NCI-H1092 (cell line): ENCODE measurements around the gene CYBC1.

Source experiments
- DNase-seq: peaks from one replicate; lab custom pipeline; 2025; lab: John Stamatoyannopoulos, UW

Gene CYBC1

GRCh38 chr17:82447876-82448275 lies 2.7 kb downstream of the CYBC1 start:
- no peak for DNase-seq

GRCh38 chr17:82446649-82447048 lies 3.9 kb downstream of the CYBC1 start:
- DNase-seq, result no peak

DNA sequence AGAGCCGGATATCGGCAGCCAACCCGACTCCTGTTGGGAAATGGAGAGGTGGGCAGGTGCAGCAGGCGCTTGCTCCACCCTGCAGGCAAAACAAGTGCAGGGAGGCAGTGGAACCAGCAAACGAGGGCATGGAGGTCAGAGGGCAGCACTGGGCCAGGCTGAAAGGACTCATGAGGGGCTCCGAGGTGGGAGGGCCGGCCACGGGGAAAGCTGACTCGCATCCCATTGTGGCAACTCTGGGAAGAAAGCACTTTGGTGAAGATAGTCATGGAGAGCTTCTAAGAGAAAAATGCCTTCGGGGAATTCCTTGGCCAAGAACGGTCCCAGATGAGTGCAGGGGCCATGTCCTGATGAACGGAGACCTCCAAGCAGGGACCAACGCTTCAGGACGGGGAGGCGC lies 4.4 kb downstream of the CYBC1 start:
- DNase-seq, result no peak

DNA sequence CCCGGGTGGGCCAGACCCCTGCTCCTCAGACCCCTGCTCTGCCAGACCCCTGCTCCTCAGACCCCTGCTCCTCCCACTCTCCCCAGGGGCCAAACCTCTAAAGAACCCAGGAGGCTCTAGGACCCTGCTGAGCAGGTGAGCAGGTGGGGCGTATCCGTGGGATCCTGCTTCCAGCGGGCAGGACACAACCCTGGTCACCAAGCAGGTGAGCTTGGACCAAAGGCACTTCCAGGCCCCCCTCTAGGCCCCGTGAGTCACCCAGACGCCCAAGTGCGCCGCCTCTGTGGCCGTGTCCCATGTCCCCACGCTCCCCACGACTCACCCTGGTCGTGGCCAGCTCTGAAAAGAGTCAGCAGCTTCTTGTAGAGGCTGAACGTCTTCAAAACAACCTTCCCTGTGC lies 5.0 kb downstream of the CYBC1 start:
- DNase-seq, result no peak

DNA sequence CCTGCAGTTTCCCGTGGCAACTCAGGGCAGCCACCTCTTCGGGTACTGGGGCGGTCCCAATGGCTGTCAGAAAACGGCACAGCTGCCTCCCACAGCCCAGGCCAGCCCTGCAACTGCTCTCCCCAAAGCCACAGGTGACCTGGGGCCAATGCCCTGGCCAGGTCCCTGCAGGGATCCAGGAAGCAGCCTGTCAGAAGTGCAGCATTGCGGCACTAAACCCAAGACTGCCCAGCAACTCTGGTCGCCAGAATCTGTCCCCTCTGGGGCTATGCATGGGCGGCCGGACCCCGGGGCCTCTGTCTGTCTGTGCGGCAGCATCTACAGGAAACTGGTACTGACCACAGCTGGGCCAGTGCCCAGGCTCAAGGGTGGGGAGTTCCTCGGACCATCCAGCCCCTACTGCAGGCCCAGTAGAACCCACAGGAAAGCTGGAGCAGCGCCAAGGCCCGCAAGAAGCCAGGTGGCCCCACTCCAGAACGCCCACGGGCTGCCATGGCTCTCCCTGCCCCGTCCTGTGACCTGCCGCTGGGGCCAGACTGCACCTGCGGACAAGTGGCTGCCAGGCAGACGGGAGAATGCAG lies 5.5 kb downstream of the CYBC1 start:
- no peak for DNase-seq

DNA sequence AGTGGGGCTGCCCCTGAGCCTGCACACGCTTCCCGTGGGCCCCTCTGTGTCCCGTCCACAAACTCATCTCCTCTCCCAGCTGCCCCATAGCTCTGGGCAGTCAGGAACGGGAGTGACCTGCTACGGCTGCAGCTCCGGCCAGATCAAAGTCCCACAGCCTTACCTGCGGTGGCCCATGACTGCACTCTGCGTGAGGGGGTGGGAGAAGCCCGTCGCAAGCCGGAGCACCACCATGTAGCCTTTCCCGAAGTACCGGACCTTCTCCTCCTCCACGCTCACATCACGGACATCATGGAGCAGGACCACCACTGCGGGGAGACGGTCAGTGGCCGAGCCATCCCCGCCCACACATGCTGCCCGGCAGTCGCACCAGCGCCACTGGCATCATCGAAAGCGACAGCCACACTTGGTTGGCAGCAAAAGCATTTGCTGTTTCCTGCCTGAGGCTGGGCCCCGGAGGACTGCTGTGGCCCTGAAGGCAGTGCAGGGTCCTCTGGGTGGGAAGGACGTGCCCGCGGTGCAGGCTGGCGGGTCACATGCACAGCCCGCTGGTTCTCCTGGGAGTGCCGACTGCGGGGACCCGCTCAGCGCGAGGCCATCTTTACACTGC lies 6.2 kb downstream of the CYBC1 start:
- DNase-seq, result no peak

DNA sequence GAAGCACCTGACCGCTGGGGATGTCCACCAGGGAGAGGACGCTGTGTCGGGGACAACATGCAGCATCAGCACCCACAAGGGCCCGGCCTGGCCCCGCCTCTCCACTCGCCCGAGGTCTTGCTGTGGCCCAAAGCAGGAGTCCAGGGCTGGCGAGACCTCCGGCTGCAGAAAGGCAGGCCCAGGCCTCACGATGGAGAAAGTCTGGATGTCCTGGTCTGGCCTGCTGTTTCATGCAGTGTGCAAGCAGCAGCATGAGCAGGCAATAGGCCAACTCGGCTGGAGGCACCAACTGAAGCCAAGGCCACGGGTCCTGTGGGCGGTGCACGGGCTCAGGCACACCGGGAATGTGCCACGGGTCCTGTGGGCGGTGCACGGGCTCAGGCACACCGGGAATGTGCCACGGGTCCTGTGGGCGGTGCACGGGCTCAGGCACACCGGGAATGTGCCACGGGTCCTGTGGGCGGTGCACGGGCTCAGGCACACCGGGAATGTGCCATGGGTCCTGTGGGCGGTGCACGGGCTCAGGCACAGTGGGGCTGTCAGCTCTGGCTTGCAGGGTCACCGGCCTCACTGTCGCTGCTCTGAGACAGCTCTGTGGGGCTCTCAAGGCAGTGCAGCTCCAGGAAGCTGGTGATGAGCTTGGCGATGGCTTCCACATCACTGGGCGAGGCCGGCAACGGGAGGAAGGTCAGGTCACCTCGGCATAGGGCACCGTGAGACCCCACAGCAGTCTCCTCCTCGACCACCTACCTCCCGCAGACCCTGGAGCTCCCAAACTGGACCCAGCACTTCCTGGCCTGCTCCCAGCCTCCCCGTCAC lies 6.9 kb downstream of the CYBC1 start:
- no peak for DNase-seq

GRCh38 chr17:82442643-82443464 lies 7.7 kb downstream of the CYBC1 start:
- no peak for DNase-seq

DNA sequence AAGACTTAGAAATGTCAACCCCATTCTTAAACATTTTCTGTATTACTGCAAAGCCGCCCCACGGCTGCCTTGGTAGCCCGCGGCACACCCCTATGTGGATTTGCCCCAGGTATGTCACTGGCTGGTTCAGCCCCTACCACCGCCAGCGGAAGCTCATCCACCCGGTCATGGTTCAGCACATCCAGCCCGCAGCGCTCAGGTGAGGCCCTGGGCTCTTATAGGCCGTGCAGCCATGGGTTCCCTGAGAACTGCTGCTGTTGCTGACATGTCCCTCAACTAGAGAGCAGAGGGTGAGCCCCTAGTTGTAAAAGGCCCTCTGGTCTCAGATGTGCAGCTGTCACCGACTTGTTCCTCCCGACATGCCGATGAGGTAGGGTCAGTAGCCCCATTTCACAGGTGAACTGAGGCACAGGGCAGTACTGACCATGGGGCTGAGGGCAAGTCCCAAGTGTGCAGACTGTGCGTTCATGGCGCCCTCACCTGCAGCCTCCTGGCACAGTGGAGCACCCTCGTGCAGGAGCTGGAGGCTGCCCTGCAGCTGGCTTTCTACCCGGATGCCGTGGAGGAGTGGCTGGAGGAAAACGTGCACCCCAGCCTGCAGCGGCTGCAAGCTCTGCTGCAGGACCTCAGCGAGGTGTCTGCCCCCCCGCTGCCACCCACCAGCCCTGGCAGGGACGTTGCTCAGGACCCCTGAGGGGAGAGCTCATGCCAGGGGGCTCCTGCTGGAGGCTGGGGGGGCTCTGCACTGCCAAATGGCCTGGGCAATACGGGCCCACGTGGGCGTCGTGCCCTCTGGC lies 8.7 kb downstream of the CYBC1 start:
- no peak for DNase-seq

DNA sequence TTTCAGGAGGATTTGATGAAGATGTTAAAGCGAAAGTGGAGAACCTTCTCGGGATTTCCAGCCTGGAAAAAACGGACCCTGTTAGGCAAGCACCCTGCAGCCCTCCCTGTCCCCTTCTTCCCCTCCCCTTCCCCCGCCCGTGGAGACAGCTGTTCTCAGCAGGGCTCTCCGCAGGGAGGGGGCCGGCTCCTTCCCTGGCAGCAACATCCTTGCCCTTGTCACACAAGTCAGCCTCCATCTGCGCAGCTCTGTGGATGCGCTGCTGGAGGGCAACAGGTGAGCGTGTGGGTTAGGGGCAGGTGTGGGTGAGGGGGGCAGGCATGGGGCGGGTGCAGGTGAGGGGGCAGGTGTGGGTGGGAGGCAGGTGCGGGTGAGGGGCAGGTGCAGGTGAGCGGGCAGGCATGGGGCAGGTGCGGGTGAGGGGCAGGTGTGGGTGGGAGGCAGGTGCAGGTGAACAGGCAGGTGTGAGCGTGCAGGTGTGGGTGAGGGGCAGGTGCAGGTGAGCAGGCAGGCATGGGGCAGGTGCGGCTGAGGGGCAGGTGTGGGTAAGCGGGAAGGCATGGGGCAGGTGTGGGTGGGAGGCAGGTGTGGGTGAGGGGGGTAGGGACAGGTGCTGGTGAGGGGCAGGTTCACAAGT lies 9.4 kb downstream of the CYBC1 start:
- DNase-seq, result no peak

- DNase-seq, result no peak
These were observed 10.0 kb downstream of the CYBC1 start for GRCh38 chr17:82440469-82440981.

DNA sequence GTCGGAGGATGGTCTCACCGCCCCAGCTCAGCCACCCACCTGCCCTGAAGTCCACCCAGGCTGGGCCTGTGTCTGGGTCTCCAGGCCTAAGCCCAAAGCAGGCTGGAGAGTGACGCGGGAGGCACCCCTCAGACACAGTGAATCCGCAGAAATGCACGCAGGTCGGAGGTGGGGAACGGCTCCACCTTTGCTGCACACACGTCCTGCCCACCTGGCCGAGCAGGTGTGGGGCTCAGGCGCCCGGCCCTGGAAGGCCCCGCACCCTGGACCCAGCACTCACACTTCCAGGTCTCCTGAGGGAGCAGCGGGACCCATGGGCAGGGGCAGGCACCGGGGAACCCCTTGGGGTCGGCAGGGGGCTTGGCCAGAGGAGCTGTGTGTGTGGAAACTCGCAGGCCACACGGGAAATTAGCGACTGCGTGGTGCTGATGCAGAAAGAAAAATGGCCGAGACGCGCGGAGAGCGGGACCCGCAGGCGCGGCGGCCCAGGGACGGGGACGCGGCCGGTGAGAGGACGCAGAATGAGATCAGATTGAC lies 10.7 kb downstream of the CYBC1 start:
- DNase-seq, result no peak

- DNase-seq, result no peak
These were observed 11.2 kb downstream of the CYBC1 start for GRCh38 chr17:82439194-82439828.

GRCh38 chr17:82438401-82439193 lies 12.0 kb downstream of the CYBC1 start:
- no peak for DNase-seq

DNA sequence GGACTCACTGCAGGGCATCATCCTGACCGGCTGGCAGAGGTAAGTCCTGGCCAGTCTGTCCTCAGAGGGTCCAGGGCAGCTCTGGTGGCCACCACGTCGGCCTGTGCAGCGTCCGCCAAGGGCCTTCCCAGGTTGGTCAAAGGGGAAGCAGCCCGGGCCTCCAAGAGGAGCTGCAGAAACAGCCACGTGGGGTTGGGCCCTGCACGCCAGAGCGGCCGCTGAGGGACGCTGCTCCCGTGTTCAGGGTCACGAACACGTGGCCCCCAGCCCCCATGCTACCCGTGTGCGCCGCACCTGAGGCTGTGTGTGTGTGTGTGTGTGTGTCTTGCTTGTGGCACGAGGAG lies 13.3 kb downstream of the CYBC1 start:
- DNase-seq, result no peak

DNA sequence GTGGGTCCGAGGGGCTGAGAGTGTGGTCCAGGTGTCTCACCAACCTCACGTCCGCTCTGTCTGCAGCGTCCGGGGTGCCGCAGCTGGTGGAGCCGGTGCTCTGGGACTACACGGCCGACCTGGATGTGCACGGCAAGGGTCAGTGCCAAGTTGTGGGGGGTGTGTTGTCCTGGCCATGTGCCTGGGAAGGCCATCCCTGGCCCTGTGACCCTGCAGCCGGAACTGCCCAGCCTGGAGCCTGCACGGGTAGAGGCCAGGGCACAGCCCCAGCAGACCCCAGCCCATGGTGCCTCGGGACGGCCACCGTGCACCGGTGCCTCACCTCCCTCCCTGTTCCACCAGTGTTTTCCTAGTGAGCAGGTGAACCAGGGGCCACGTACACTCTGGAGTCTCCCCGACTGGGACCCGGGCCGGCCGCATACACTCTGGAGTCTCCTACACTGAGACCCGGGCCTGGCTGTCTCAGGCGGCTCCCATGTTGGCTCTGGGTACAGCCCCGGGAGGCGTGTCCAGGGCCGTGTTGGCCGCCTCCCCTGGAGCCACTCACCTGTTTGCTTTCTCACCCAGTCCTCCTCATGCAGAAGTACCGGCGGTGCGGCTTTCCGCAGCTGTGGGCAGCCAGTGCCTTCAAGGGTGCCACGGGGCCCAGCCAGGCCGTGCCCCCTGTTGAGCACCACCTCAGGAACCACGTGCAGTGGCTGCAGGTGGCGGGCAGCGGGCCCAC lies 13.8 kb downstream of the CYBC1 start:
- no peak for DNase-seq

- DNase-seq, result no peak
These were observed 14.7 kb downstream of the CYBC1 start for GRCh38 chr17:82435601-82436583.

DNA sequence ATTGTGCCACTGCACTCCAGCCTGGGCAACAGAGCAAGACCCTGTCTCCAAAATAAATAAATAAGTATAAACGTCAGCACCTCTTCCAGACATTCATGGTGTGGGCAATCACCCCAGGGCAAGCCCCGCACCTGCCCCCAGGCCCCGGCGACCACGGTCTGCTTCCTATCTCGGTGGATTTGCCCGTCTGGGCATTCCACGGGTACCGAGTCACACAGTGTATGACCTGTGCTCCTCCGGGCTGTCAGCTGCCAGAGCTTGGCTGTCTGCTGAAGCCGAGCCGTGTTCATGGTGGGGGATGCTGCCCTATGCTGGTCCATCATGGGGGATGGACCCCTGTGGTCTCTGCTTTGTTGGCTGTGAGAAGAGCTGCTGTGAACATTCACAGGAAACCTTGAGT lies 15.4 kb downstream of the CYBC1 start:
- no peak for DNase-seq
